PC-3 (cell line): ENCODE measurements around the gene USH2A. TPM values are rescaled to one million over a fixed set of nuclear protein-coding genes. Genes with fewer than 3 reads are reported as not detected.
A peak's percentile ranks its signal among the peaks of the same experiment; 100 is the strongest.

Source experiments
- ATAC-seq: fragments of 200-7000 bp; cut with Tn5 transposase; 2 replicates; pipeline ENCODE4 v1.9.1; 2020; ENCODE audit warnings: mild to moderate bottlenecking, moderate library complexity
- BruUV-seq: library from RNA; stranded (reverse); fragments of 400-500 nt; replicated peaks from 2 replicates; lab custom pipeline; 2021; lab: Mats Ljungman, UMichigan
- CTCF ChIA-PET: fragments of 300-600 bp; sonication (Branson Sonifier 250); formaldehyde crosslinking; loops from one replicate; lab custom pipeline; 2022; ENCODE audit warnings: antibody characterized with exemption; lab: Charles Lee
- POLR2A ChIA-PET: fragments of 300-600 bp; sonication (Branson Sonifier 250); formaldehyde crosslinking; loops from one replicate; lab custom pipeline; 2022; ENCODE audit warnings: antibody characterized with exemption; ENCODE audit not compliant: unreplicated experiment; lab: Charles Lee
- DNase-seq: peaks from one replicate; pipeline ENCODE4 v3.0.0-alpha.2; 2015
- H2AFZ ChIP-seq: fragments of 300-600 bp; sonication (generic); 2 replicates; pipeline ENCODE4 v1.6.0; 2016; ENCODE audit warnings: antibody characterized with exemption, low read length
- H3F3A ChIP-seq: fragments of 300-600 bp; sonication (generic); one replicate; pipeline ENCODE4 v1.6.0; 2017; ENCODE audit warnings: antibody characterized with exemption, low read length, control low read depth, mild to moderate bottlenecking; ENCODE audit not compliant: unreplicated experiment
- H3K27ac ChIP-seq: fragments of 300-600 bp; sonication (generic); 2 replicates; pipeline ENCODE4 v1.5.1; 2016; ENCODE audit warnings: mild to moderate bottlenecking, low read length
- H3K27me3 ChIP-seq: fragments of 300-600 bp; sonication (generic); 2 replicates; pipeline ENCODE4 v1.6.1; 2016; ENCODE audit warnings: low read length, mixed read lengths
- H3K36me3 ChIP-seq: fragments of 300-600 bp; sonication (generic); 2 replicates; pipeline ENCODE4 v1.6.1; 2016; ENCODE audit warnings: low read depth, mixed run types, low read length, mixed read lengths
- H3K4me1 ChIP-seq: fragments of 300-600 bp; sonication (generic); 2 replicates; pipeline ENCODE4 v1.5.1; 2016; ENCODE audit warnings: low read length; ENCODE audit not compliant: insufficient read depth
- H3K4me2 ChIP-seq: fragments of 300-600 bp; sonication (generic); 2 replicates; pipeline ENCODE4 v1.6.0; 2016; ENCODE audit warnings: low read length
- H3K4me3 ChIP-seq: fragments of 300-600 bp; sonication (generic); 2 replicates; pipeline ENCODE4 v1.5.1; 2016; ENCODE audit warnings: mild to moderate bottlenecking, low read length, mixed read lengths
- H3K79me2 ChIP-seq: fragments of 300-600 bp; sonication (generic); 2 replicates; pipeline ENCODE4 v1.6.1; 2017; ENCODE audit warnings: low read length, mixed read lengths
- H3K9ac ChIP-seq: fragments of 300-600 bp; sonication (generic); 2 replicates; pipeline ENCODE4 v1.6.0; 2016; ENCODE audit warnings: mild to moderate bottlenecking, low read length
- H3K9me2 ChIP-seq: fragments of 300-600 bp; sonication (generic); replicated peaks from 2 replicates; pipeline ENCODE4 v1.6.1; 2016; ENCODE audit warnings: mixed run types, low read length, mixed read lengths
- H3K9me3 ChIP-seq: fragments of 300-600 bp; sonication (generic); 2 replicates; pipeline ENCODE4 v1.6.1; 2016; ENCODE audit warnings: low read length, mixed read lengths
- H4K20me1 ChIP-seq: fragments of 300-600 bp; sonication (generic); 2 replicates; pipeline ENCODE4 v1.6.1; 2016; ENCODE audit warnings: low read length, mixed read lengths
- EZH2 ChIP-seq: fragments of 300-600 bp; sonication (generic); IDR thresholded peaks from one replicate; pipeline ENCODE4 v1.6.1; 2017; ENCODE audit warnings: antibody characterized with exemption, mild to moderate bottlenecking, low read length; ENCODE audit not compliant: unreplicated experiment
- EZH2phosphoT487 ChIP-seq: fragments of 300-600 bp; sonication (generic); IDR thresholded peaks from 2 replicates; pipeline ENCODE4 v1.6.1; 2018; ENCODE audit warnings: mild to moderate bottlenecking, antibody characterized with exemption, low read length, borderline replicate concordance
- intact Hi-C: fragments of 100-400 bp; cut with micrococcal nuclease; formaldehyde crosslinking; loops from 2 replicates; pipeline ENCODE4 v1.9.0; 2023
- total RNA-seq: library from RNA; depleted of rRNA; stranded (reverse); fragments of >200 nt; gene quantifications from 2 replicates; pipeline ENCODE4 v1.2.3, GENCODE V29; 2014
- TF ChIP-seq, protein P1 (sequence below): fragments of 300-600 bp; sonication (generic); conservative IDR thresholded peaks from 2 replicates; pipeline ENCODE4 v1.5.1; 2017; ENCODE audit warnings: antibody characterized with exemption, low read depth, mild to moderate bottlenecking, low read length

USH2A gene
- total RNA-seq, 1 experiment from 2014 or later = not detected

DNA sequence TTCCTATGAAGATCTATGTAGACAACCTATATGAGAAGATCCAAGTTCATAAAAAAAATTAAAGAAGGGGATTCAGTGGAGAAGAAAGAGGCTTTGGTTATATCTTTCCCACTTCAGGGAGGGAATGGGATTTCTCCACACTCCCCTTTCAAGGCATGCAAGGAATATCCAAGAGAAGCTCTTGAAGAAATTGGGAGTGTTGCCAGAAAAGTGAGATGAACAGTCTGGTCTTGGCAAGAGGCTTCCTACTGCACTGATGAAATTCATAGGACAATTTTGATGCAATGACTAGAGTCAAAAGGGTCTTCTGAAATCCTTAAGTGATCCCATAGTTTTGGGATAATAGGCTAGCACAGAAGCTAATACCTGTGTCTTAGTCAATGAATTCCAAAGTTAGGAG, 703.1 kb downstream of the USH2A start:
- Histone ChIP-seq H3K9me3 (no peaks in the 10 kb centered on the region), H3K79me2 (no peaks in the 10 kb centered on the region), H2AFZ (no peak overlapping the region), H4K20me1 (no peaks in the 10 kb centered on the region), H3K27me3 (peaks cover 21% of the 10 kb centered on the region), H3K27ac (no peak overlapping the region), H3K4me2 (no peak overlapping the region), H3K9ac (no peak overlapping the region), H3F3A (no peaks in the 10 kb centered on the region), H3K9me2 (no peaks in the 10 kb centered on the region), H3K4me3 (no peak overlapping the region), H3K36me3 (no peaks in the 10 kb centered on the region), H3K4me1 (no peaks in the 10 kb centered on the region; the same call in 1 of the 2 replicates)
- ChIA-PET CTCF (no interaction called here), POLR2A (no interaction called here)
- intact Hi-C loops = no loop called here
- TF ChIP-seq, protein P1, sequence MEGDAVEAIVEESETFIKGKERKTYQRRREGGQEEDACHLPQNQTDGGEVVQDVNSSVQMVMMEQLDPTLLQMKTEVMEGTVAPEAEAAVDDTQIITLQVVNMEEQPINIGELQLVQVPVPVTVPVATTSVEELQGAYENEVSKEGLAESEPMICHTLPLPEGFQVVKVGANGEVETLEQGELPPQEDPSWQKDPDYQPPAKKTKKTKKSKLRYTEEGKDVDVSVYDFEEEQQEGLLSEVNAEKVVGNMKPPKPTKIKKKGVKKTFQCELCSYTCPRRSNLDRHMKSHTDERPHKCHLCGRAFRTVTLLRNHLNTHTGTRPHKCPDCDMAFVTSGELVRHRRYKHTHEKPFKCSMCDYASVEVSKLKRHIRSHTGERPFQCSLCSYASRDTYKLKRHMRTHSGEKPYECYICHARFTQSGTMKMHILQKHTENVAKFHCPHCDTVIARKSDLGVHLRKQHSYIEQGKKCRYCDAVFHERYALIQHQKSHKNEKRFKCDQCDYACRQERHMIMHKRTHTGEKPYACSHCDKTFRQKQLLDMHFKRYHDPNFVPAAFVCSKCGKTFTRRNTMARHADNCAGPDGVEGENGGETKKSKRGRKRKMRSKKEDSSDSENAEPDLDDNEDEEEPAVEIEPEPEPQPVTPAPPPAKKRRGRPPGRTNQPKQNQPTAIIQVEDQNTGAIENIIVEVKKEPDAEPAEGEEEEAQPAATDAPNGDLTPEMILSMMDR = no peak
- DNase-seq (no peak), ATAC-seq (no peak)
- BruUV-seq = no TSS peak

GRCh38 chr1:215719552-215719951, 703.7 kb downstream of the USH2A start:
- Histone ChIP-seq H3K79me2 (no peaks in the 10 kb centered on the region), H3K4me2 (no peak overlapping the region), H3K4me3 (no peak overlapping the region), H4K20me1 (no peaks in the 10 kb centered on the region), H3K36me3 (no peaks in the 10 kb centered on the region), H3K27ac (no peak overlapping the region), H3K27me3 (peaks cover 21% of the 10 kb centered on the region), H3K9me3 (no peaks in the 10 kb centered on the region), H3K4me1 (no peaks in the 10 kb centered on the region; the same call in 1 of the 2 replicates), H3K9me2 (no peaks in the 10 kb centered on the region), H3K9ac (no peak overlapping the region), H2AFZ (no peak overlapping the region), H3F3A (no peaks in the 10 kb centered on the region)
- no TSS peak for BruUV-seq
- CTCF ChIA-PET = no interaction called here
- TF ChIP-seq, protein P1 = no peak
- TF ChIP-seq EZH2 (no peak), EZH2phosphoT487 (no peak)
- POLR2A ChIA-PET = no interaction called here
- DNase-seq (peak; percentile 54), ATAC-seq (peak; percentile 92)
- intact Hi-C loops = no loop called here

GRCh38 chr1:215718575-215719287, 704.5 kb downstream of the USH2A start:
- Histone ChIP-seq H3K4me1 (no peaks in the 10 kb centered on the region; the same call in 1 of the 2 replicates), H3K36me3 (no peaks in the 10 kb centered on the region), H3F3A (no peaks in the 10 kb centered on the region), H3K4me2 (no peak overlapping the region), H2AFZ (no peak overlapping the region), H3K79me2 (no peaks in the 10 kb centered on the region), H3K27ac (no peak overlapping the region), H3K4me3 (no peak overlapping the region), H3K27me3 (peaks cover 23% of the 10 kb centered on the region), H3K9me3 (no peaks in the 10 kb centered on the region), H3K9me2 (no peaks in the 10 kb centered on the region), H3K9ac (no peak overlapping the region), H4K20me1 (no peaks in the 10 kb centered on the region)
- no TSS peak for BruUV-seq
- DNase-seq = no peak
- ChIA-PET CTCF (no interaction called here), POLR2A (no interaction called here)
- no peak for TF ChIP-seq EZH2
- TF ChIP-seq, protein P1 = no peak
- intact Hi-C loops = no loop called here
- peak; percentile 23 for ATAC-seq
